ENCODE measurements around the gene AHRR. TPM values are rescaled to one million over a fixed set of nuclear protein-coding genes. Genes with fewer than 3 reads are reported as not detected.

The AHRR gene
- total RNA-seq, 2 experiments from 2014 or later: 2.2 to 3.4 TPM

DNA sequence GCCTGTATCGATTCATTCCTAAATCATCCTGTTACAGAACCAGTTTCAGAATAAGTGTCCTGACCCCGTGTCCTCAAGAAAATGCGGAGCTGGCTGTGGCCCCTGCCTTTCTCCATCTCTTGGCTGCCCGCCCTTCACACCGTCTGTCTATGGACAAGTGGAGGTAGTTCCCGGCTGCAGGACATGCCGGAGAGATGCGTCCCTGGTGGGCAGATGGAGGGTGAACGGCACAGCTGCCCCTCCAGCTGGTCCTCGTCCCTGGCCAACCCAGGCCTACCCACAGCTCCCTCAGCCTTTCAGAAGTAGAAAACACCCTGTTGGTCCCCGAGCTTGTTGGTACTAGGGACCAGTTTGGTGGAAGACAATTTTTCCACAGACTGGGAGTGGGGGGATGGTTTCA lies 106.7 kb downstream of the AHRR start:
- Histone ChIP-seq H3K4me3 (ENCODE audit: low read depth, low read length, poor library complexity, severe bottlenecking) (no peak overlapping the region), H3K36me3 (ENCODE audit: insufficient read depth, low read length) (no peaks in the 10 kb centered on the region), H3K4me2 (ENCODE audit: low read length) (no peak overlapping the region), H3K79me2 (ENCODE audit: insufficient read depth, low read depth, low read length) (no peaks in the 10 kb centered on the region), H3K4me1 (ENCODE audit: insufficient read depth, low read length, poor library complexity, severe bottlenecking) (peaks cover 7% of the 10 kb centered on the region), H3K27ac (ENCODE audit: low read depth, low read length, poor library complexity, severe bottlenecking) (no peak overlapping the region), H3K9me2 (ENCODE audit: insufficient read depth, low read length) (no peaks in the 10 kb centered on the region), H2AFZ (ENCODE audit: low read length) (no peak overlapping the region), H3K9me3 (ENCODE audit: low read length) (no peaks in the 10 kb centered on the region), H4K20me1 (ENCODE audit: insufficient read depth, low read length) (no peaks in the 10 kb centered on the region)
- CTCF ChIA-PET (ENCODE audit: unreplicated experiment): no interaction called here
- POLR2A ChIA-PET: no interaction called here
- BruUV-seq (replicated peaks): no TSS peak
- no peak for DNase-seq (ENCODE audit: low spot score)
- intact Hi-C loops (cut with micrococcal nuclease; ENCODE audit: unreplicated experiment): no loop called here
- TF ChIP-seq, protein P1, sequence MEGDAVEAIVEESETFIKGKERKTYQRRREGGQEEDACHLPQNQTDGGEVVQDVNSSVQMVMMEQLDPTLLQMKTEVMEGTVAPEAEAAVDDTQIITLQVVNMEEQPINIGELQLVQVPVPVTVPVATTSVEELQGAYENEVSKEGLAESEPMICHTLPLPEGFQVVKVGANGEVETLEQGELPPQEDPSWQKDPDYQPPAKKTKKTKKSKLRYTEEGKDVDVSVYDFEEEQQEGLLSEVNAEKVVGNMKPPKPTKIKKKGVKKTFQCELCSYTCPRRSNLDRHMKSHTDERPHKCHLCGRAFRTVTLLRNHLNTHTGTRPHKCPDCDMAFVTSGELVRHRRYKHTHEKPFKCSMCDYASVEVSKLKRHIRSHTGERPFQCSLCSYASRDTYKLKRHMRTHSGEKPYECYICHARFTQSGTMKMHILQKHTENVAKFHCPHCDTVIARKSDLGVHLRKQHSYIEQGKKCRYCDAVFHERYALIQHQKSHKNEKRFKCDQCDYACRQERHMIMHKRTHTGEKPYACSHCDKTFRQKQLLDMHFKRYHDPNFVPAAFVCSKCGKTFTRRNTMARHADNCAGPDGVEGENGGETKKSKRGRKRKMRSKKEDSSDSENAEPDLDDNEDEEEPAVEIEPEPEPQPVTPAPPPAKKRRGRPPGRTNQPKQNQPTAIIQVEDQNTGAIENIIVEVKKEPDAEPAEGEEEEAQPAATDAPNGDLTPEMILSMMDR (conservative IDR thresholded peaks at IDR 0.05; ENCODE audit: low read length): no peak
- no peak for TF ChIP-seq EZH2phosphoT487 (IDR thresholded peaks at IDR 0.05; ENCODE audit: borderline replicate concordance, low read depth, low read length)

DNA sequence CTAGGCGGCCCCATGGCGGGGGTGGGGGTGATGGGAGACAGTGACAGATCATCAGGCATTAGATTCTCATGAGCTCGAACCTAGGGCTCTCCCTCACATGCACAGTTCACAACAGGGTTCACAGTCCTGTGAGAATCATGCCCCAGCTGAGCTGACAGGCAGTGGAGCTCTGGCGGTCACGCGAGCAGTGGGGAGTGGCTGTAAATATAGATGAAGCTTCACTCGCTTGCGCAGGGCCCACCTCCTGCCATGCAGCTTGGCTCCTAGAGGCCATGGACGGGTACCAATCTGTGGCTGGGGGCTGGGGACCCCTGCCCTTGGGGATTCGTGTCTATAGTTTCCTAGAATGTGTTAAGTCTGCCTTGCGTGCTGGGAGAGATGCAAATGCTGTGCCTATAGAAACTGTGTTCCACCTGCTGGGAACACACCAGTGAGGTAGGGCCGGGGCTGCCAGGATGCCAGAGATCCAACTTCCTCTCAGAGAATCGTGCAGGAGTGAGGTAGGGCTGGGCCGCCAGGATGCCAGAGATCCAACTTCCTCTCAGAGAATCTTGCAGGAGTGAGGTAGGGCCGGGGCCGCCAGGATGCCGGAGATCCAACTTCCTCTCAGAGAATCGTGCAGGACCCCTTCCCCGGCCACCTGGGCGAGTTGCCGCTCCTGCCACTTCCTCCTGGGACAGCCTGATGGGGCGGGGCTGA lies 107.4 kb downstream of the AHRR start:
- no peaks in the 10 kb centered on the region for H3K9me3 ChIP-seq (ENCODE audit: low read length)
- no peaks in the 10 kb centered on the region for H3K9me2 ChIP-seq (ENCODE audit: insufficient read depth, low read length)
- H3K4me3 ChIP-seq (ENCODE audit: low read depth, low read length, poor library complexity, severe bottlenecking): no peak overlapping the region
- H3K4me2 ChIP-seq (ENCODE audit: low read length): no peak overlapping the region
- no peak overlapping the region for H3K27ac ChIP-seq (ENCODE audit: low read depth, low read length, poor library complexity, severe bottlenecking)
- no peaks in the 10 kb centered on the region for H3K79me2 ChIP-seq (ENCODE audit: insufficient read depth, low read depth, low read length)
- TF ChIP-seq, protein P1 (conservative IDR thresholded peaks at IDR 0.05; ENCODE audit: low read length): no peak
- no peak for TF ChIP-seq EZH2phosphoT487 (IDR thresholded peaks at IDR 0.05; ENCODE audit: borderline replicate concordance, low read depth, low read length)
- no peak for DNase-seq (ENCODE audit: low spot score)
- H4K20me1 ChIP-seq (ENCODE audit: insufficient read depth, low read length): no peaks in the 10 kb centered on the region
- no peaks in the 10 kb centered on the region for H3K36me3 ChIP-seq (ENCODE audit: insufficient read depth, low read length)
- POLR2A ChIA-PET: no interaction called here
- intact Hi-C loops (cut with micrococcal nuclease; ENCODE audit: unreplicated experiment): no loop called here
- CTCF ChIA-PET (ENCODE audit: unreplicated experiment): no interaction called here
- BruUV-seq (replicated peaks): no TSS peak
- peaks cover 7% of the 10 kb centered on the region for H3K4me1 ChIP-seq (ENCODE audit: insufficient read depth, low read length, poor library complexity, severe bottlenecking)
- no peak overlapping the region for H2AFZ ChIP-seq (ENCODE audit: low read length)

DNA sequence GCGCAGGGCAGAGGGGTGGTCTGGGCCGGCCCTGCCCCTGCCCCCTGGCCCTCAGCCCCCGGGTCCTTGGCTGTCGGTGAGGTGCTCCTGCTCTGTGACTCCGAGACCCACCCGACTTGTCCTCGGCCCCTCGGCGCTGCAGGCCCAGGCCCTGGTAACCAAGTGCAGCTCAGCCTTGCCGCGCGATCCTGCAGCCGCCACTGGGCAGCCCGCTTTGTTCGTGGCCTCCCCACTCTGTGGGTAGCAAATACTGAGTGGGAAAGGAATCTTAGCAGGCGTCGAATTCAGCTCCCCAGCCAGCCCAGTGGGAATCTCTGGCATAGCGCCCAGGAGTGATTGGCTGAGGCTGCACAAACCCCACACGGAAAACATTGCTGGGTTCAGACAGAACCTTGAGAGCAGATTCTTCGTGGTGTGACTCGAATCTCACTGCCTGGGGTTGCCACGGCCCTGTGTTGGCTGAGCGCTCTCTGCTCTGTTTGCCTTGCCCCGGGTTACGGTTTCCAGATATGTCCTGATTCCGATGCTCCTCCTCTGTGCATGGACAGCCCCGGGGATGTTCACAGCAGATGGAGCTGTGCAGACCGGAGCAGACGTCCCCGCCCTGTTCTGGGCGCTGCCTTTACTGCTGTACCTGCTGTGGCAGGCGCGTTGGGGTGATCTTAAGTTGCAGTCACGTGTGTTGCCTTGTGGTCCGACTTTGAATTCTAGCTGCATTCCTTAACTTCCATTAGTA lies 108.1 kb downstream of the AHRR start:
- no peaks in the 10 kb centered on the region for H3K79me2 ChIP-seq (ENCODE audit: insufficient read depth, low read depth, low read length)
- ChIA-PET POLR2A (no interaction called here), CTCF (ENCODE audit: unreplicated experiment) (no interaction called here)
- no peak overlapping the region for H2AFZ ChIP-seq (ENCODE audit: low read length)
- no peak overlapping the region for H3K4me2 ChIP-seq (ENCODE audit: low read length)
- TF ChIP-seq, protein P1 (conservative IDR thresholded peaks at IDR 0.05; ENCODE audit: low read length): no peak
- TF ChIP-seq EZH2phosphoT487 (IDR thresholded peaks at IDR 0.05; ENCODE audit: borderline replicate concordance, low read depth, low read length): no peak
- peaks cover 3% of the 10 kb centered on the region for H3K4me1 ChIP-seq (ENCODE audit: insufficient read depth, low read length, poor library complexity, severe bottlenecking)
- H3K4me3 ChIP-seq (ENCODE audit: low read depth, low read length, poor library complexity, severe bottlenecking): no peak overlapping the region
- no peaks in the 10 kb centered on the region for H3K9me2 ChIP-seq (ENCODE audit: insufficient read depth, low read length)
- H3K9me3 ChIP-seq (ENCODE audit: low read length): no peaks in the 10 kb centered on the region
- no peak for DNase-seq (ENCODE audit: low spot score)
- no peaks in the 10 kb centered on the region for H4K20me1 ChIP-seq (ENCODE audit: insufficient read depth, low read length)
- no peak overlapping the region for H3K27ac ChIP-seq (ENCODE audit: low read depth, low read length, poor library complexity, severe bottlenecking)
- intact Hi-C loops (cut with micrococcal nuclease; ENCODE audit: unreplicated experiment): no loop called here
- no TSS peak for BruUV-seq (replicated peaks)
- H3K36me3 ChIP-seq (ENCODE audit: insufficient read depth, low read length): no peaks in the 10 kb centered on the region

Data from OCI-LY7 (cell line).